Transverse colon (tissue), 4 donors: ENCODE measurements around the gene MDGA2.

Source experiments
- EP300 ChIP-seq: sonication (generic); formaldehyde crosslinking; IDR thresholded peaks from one replicate; pipeline ENCODE4 v1.6.1; 2017; ENCODE audit warnings: antibody characterized with exemption, low read depth
- POLR2AphosphoS5 ChIP-seq, 3 donors: sonication (generic); formaldehyde crosslinking; IDR thresholded peaks; one replicate each; pipeline ENCODE4 v1.6.1; 2016; ENCODE audit warnings: antibody characterized with exemption in 3 of 3
- TF ChIP-seq, protein P1 (sequence below), 5 experiments: fragments of 200-600 bp in 3 of 5; fragments of 450-650 bp in 2 of 5; sonication (generic) in 3 of 5; IDR thresholded peaks; 1 replicate in 2 of 5; 2 replicates in 3 of 5; pipeline ENCODE4 v1.5.1; 2016 to 2017; ENCODE audit warnings: antibody characterized with exemption in 5 of 5, inconsistent platforms in 3 of 5, mild to moderate bottlenecking in 2 of 5, moderate library complexity in 1 of 5

- TF ChIP-seq, protein P1, sequence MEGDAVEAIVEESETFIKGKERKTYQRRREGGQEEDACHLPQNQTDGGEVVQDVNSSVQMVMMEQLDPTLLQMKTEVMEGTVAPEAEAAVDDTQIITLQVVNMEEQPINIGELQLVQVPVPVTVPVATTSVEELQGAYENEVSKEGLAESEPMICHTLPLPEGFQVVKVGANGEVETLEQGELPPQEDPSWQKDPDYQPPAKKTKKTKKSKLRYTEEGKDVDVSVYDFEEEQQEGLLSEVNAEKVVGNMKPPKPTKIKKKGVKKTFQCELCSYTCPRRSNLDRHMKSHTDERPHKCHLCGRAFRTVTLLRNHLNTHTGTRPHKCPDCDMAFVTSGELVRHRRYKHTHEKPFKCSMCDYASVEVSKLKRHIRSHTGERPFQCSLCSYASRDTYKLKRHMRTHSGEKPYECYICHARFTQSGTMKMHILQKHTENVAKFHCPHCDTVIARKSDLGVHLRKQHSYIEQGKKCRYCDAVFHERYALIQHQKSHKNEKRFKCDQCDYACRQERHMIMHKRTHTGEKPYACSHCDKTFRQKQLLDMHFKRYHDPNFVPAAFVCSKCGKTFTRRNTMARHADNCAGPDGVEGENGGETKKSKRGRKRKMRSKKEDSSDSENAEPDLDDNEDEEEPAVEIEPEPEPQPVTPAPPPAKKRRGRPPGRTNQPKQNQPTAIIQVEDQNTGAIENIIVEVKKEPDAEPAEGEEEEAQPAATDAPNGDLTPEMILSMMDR (IDR thresholded peaks at IDR 0.05): no peak
- no peak for TF ChIP-seq POLR2AphosphoS5 (IDR thresholded peaks at IDR 0.05)
- TF ChIP-seq EP300: no peak
These were observed 240.0 kb downstream of the MDGA2 start for GRCh38 chr14:47435331-47435965.
